HG03066 (cell line): ENCODE measurements around the gene HBQ1.
A peak's percentile ranks its signal among the peaks of the same experiment; 100 is the strongest.
"Not testable (repeated sequence)": the region's sequence is repeated elsewhere in the genome, so short reads cannot be mapped to it uniquely, and the experiment has no call there.

ENCODE experiments used
- ATAC-seq: cut with Tn5 transposase; IDR thresholded peaks from one replicate; pipeline ENCODE4 v1.9.1; 2021; ENCODE audit warnings: low read depth; ENCODE audit not compliant: unreplicated experiment

Gene HBQ1

GRCh38 chr16:194516-194915 lies 14.3 kb downstream of the HBQ1 start:
- no peak for ATAC-seq

GRCh38 chr16:200388-200787 lies 20.1 kb downstream of the HBQ1 start:
- no peak for ATAC-seq

GRCh38 chr16:203246-203645 lies 23.0 kb downstream of the HBQ1 start:
- no peak for ATAC-seq

DNA sequence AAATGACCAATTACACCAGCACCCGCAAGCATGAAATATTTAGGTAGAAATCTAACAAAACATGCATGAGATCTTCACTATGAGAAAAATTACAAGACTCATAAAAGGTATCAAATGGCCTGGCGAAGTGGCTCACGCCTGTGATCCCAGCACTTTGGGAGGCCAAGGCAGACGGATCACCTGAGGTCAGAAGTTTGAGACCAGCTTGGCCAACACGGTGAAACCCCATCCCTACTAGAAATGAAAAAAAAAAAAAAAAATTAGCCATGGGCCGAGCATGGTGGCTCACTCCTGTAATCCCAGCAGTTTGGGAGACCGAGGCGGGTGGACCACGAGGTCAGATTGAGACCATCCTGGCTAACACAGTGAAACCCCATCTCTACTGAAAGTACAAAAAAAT lies 23.8 kb downstream of the HBQ1 start:
- ATAC-seq, result not testable (repeated sequence)

DNA sequence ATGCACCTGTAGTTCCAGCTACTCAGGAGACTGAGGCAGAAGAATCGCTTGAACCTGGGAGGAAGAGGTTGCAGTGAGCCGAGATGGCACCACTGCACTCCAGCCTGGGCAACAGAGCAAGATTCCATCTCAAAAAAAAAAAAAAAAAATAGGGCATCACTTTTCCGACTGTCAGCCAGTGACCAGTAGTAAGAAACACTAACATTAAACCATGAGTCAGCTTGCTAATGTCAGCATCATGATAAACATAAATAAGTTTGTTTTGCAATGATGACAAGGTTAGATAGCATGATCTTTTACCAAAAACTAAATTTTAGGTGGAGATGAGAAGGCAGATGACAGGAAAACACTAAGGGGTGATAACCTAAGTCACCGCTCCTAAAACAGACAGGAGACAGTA lies 29.1 kb downstream of the HBQ1 start:
- ATAC-seq, result not testable (repeated sequence)

DNA sequence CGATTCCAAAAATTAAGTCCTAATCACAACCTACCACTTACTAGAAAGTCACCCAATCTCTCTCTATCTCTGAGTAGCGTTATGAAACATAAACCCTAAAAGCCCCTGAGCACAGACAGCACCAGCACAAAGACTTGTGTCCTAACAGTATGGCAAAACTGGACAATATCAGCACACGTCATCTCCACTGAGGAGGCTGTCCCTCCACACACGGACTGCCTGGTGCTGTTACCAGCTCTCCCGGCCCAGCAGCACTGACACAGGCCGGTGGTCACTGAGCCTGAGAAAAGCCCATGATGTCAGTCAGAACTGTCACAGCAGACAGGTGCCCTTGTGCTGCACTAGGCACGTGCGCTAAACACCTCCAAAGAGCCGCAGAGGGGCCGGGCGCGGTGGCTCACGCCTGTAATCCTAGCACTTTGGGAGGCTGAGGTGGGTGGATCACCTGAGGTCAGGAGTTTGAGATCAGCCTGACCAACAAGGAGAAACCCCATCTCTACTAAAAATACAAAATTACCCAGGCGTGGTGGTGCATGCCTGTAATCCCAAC lies 31.4 kb downstream of the HBQ1 start:
- not testable (repeated sequence) for ATAC-seq

DNA sequence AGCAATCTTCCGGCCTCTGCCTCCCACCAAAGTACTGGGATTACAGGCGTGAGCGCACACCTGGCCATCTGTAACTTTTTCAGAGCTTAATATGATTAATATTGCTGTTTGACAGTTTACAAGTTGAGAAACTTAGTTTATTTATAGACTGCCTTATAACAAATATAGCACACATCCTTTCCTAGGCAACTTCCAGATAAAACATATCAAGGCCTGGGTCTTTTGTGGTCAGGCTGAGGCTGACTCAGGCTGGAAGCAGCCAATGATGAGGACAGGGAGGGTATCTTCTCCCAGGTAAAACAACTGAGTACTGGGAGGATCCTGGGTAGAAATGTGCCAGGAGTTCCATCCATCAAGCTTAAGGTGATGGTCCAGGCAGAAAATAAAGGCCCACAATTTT lies 32.7 kb downstream of the HBQ1 start:
- ATAC-seq, result no peak

DNA sequence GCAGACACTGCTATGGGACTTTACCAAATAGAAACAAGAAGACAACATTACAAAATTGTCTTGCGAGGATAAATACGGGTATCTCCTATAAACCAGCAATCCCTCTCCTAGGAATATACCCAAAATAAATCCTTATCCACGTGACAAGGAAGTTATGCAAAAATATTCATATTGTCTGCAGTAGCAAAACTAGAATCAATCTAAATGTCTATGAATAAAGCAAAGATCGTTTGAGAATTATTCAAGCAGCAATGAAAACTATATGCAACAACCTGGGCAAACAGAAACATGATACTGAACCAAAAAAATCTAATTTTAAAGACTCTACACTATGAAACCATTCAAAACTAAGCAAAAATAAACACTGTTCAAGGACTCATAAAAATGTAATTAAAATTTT lies 39.8 kb downstream of the HBQ1 start:
- ATAC-seq, result no peak

GRCh38 chr16:228151-228851 lies 48.0 kb downstream of the HBQ1 start:
- ATAC-seq, result peak; percentile 22

DNA sequence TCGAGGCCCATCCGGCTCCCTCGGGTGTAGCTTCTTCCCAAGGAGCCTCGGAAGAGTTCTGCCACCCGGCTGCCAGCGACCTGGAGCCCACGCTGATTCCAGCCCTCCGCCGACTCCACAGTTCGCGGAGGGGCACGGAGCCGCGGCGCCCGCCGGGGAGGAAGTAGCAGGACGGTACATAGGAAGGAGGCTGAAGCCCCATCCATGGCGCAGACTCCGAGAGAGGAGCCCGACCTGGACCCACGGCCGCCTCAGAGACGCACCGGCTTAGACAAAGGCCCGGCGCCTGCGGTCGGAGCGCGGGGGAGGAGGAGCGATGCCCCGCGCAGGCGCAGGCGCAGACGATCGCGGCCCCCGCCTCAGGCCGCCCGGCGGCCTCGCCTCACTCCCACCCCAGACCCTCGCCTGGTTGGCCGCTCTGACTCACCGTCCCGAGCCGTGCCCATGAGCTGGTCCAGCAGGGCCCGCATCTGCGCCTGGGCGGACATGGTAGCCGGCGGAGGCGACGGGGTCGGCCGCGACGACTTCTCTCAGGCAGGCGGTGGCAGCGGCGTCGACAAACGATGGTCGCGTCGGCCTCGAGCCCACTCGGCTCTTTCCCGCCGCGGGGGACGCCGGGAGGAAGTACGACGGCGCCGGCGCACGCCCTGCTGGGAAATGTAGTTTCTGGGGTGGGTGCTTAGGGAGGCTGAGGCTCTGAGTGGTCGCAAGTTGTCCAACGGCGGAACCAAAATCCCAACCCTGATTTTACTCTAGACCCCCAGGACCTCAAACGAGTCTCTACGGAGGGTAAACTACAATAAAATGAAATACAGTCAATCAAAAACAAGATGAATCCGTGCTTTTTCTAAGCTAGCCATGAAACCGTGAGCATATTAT lies 48.8 kb downstream of the HBQ1 start, which contains the start of gene LUC7L:
LUC7L (minus strand) TSS at position 598 of the 879 bp plus-strand sequence; CDS start at position 488, 110 bp downstream.
- ATAC-seq, result peak; percentile 73

DNA sequence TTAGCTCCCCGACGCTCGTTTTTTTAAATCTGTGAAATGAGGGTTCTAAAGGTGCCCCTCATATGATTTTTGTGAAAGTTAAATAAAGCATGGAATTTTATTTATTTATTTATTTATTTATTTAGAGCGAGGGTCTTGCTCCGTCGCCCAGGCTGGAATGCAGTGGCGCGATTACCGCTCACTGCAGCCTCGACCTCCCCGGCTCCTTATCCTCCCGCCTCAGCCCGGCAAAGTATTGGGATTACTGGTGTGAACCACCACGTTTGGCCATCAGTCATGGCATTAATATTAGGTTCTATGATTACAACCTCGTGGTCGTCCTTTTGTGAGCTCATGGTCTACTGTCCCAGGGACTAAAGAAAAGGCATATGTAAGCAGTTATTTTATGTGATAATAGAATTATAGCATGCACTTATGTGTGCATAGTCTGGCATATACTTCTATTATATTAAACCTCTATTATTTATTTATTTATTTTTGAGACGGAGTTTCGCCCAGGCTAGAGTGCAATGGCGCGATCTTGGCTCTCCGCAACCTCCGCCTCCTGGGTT lies 49.5 kb downstream of the HBQ1 start:
- ATAC-seq, result no peak

DNA sequence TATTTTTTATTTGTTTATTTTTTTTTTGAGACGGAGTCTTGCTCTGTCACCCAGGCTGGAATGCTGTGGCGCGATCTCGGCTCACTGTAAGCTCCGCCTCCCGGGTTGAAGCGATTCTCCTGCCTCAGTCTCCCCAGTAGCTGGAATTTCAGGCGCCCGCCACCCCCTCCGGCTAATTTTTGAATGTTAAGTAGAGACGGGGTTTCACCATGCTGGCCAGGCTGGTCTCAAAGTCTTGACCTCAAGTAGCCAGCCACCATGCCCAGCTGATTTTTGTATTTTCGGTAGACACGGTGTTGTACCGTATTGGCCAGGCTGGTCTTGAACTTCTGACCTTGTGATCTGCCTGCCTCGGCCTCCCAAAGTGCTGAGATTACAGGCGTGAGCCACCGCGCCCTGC lies 50.1 kb downstream of the HBQ1 start:
- ATAC-seq, result not testable (repeated sequence)
